Mucosa of rectum (tissue), 2 donors: ENCODE results near the gene TRNAU1AP.
"Not testable (repeated sequence)": the region's sequence is repeated elsewhere in the genome, so short reads cannot be mapped to it uniquely, and the experiment has no call there.

Source experiments
- H3K27ac ChIP-seq, 2 donors: one replicate each; pipeline ENCODE4 v1.7.0; 2013; ENCODE audit warnings: inconsistent platforms in 2 of 2, low read depth in 2 of 2, low read length in 2 of 2
- H3K27me3 ChIP-seq, 2 donors: one replicate each; pipeline ENCODE4 v1.7.0; 2013; ENCODE audit warnings: low read length in 2 of 2; ENCODE audit not compliant: control insufficient read depth in 2 of 2, insufficient read depth in 2 of 2
- H3K36me3 ChIP-seq, 2 donors: one replicate each; pipeline ENCODE4 v1.7.0; 2013; ENCODE audit warnings: low read length in 2 of 2; ENCODE audit not compliant: control insufficient read depth in 2 of 2, insufficient read depth in 2 of 2
- H3K4me1 ChIP-seq, 2 donors: one replicate each; pipeline ENCODE4 v1.7.0; 2013; ENCODE audit warnings: low read length in 2 of 2, mild to moderate bottlenecking in 1 of 2; ENCODE audit not compliant: control insufficient read depth in 2 of 2, insufficient read depth in 2 of 2
- H3K4me3 ChIP-seq, 2 donors: one replicate each; pipeline ENCODE4 v1.7.0; 2013; ENCODE audit warnings: low read length in 2 of 2
- H3K9ac ChIP-seq, 2 donors: one replicate each; pipeline ENCODE4 v1.7.0; 2013; ENCODE audit warnings: low read length in 2 of 2, low read depth in 1 of 2, mild to moderate bottlenecking in 1 of 2
- H3K9me3 ChIP-seq, 2 donors: one replicate each; pipeline ENCODE4 v1.7.0; 2013; ENCODE audit warnings: low read length in 2 of 2; ENCODE audit not compliant: control insufficient read depth in 2 of 2
- donor health status: healthy.
- donor health status: Normal muscosa, but diverticular disease.

The TRNAU1AP gene

GRCh38 chr1:28541414-28542015 lies 11.4 kb upstream of the TRNAU1AP start:
- H3K4me1 ChIP-seq, H3K27ac ChIP-seq, H3K9me3 ChIP-seq, H3K27me3 ChIP-seq, H3K4me3 ChIP-seq, H3K9ac ChIP-seq, H3K36me3 ChIP-seq: not testable (repeated sequence)

GRCh38 chr1:28545246-28545628 lies 7.6 kb upstream of the TRNAU1AP start:
- H3K36me3 ChIP-seq: no peaks in the 10 kb centered on the region
- no peak overlapping the region for H3K9ac ChIP-seq
- no peak overlapping the region for H3K4me3 ChIP-seq
- no peaks in the 10 kb centered on the region for H3K4me1 ChIP-seq
- no peaks in the 10 kb centered on the region for H3K27me3 ChIP-seq
- no peak overlapping the region for H3K27ac ChIP-seq
- no peaks in the 10 kb centered on the region for H3K9me3 ChIP-seq

- H3K36me3 ChIP-seq: no peaks in the 10 kb centered on the region
- no peak overlapping the region for H3K4me3 ChIP-seq
- no peak overlapping the region for H3K9ac ChIP-seq
- H3K27ac ChIP-seq: no peak overlapping the region
- H3K9me3 ChIP-seq: no peaks in the 10 kb centered on the region
- peaks cover 2% of the 10 kb centered on the region in 2 donors for H3K4me1 ChIP-seq
- no peaks in the 10 kb centered on the region for H3K27me3 ChIP-seq
Observed at GRCh38 chr1:28548318-28548717, 4.6 kb upstream of the TRNAU1AP start.

GRCh38 chr1:28551381-28551780 lies 1.5 kb upstream of the TRNAU1AP start:
- peak overlapping the region in 1 of 2 donors; percentile 16 for H3K4me3 ChIP-seq
- H3K4me1 ChIP-seq: peaks cover 2 to 6% of the 10 kb centered on the region in 2 donors
- peak overlapping the region; percentile 7 to 48 for H3K27ac ChIP-seq
- H3K27me3 ChIP-seq: no peaks in the 10 kb centered on the region
- H3K36me3 ChIP-seq: peaks cover 0 to 7% of the 10 kb centered on the region in 2 donors
- no peaks in the 10 kb centered on the region for H3K9me3 ChIP-seq
- peak overlapping the region in 1 of 2 donors; percentile 42 for H3K9ac ChIP-seq

- H3K9ac ChIP-seq: no peak overlapping the region
- H3K27ac ChIP-seq: no peak overlapping the region
- no peak overlapping the region for H3K4me3 ChIP-seq
- H3K36me3 ChIP-seq: peaks cover 27 to 45% of the 10 kb centered on the region in 2 donors
- H3K27me3 ChIP-seq: no peaks in the 10 kb centered on the region
- H3K4me1 ChIP-seq: no peaks in the 10 kb centered on the region
- no peaks in the 10 kb centered on the region for H3K9me3 ChIP-seq
Observed at GRCh38 chr1:28560886-28561285, 8.0 kb downstream of the TRNAU1AP start.

- H3K27me3 ChIP-seq: no peaks in the 10 kb centered on the region
- no peaks in the 10 kb centered on the region for H3K9me3 ChIP-seq
- H3K4me3 ChIP-seq: no peak overlapping the region
- peaks cover 42 to 65% of the 10 kb centered on the region in 2 donors for H3K36me3 ChIP-seq
- no peaks in the 10 kb centered on the region for H3K4me1 ChIP-seq
- no peak overlapping the region for H3K9ac ChIP-seq
- no peak overlapping the region for H3K27ac ChIP-seq
Observed at GRCh38 chr1:28564310-28564709, 11.4 kb downstream of the TRNAU1AP start.

GRCh38 chr1:28565040-28565439 lies 12.2 kb downstream of the TRNAU1AP start:
- Histone ChIP-seq H3K9ac (no peak overlapping the region), H3K36me3 (peaks cover 42 to 60% of the 10 kb centered on the region in 2 donors), H3K4me1 (no peaks in the 10 kb centered on the region), H3K27ac (no peak overlapping the region), H3K27me3 (no peaks in the 10 kb centered on the region), H3K9me3 (no peaks in the 10 kb centered on the region), H3K4me3 (no peak overlapping the region)

GRCh38 chr1:28565726-28566125 lies 12.8 kb downstream of the TRNAU1AP start:
- Histone ChIP-seq H3K36me3 (peaks cover 38 to 57% of the 10 kb centered on the region in 2 donors), H3K27me3 (no peaks in the 10 kb centered on the region), H3K4me3 (no peak overlapping the region), H3K9me3 (no peaks in the 10 kb centered on the region), H3K4me1 (no peaks in the 10 kb centered on the region), H3K27ac (no peak overlapping the region), H3K9ac (no peak overlapping the region)

- no peaks in the 10 kb centered on the region for H3K27me3 ChIP-seq
- no peak overlapping the region for H3K27ac ChIP-seq
- no peak overlapping the region for H3K4me3 ChIP-seq
- no peaks in the 10 kb centered on the region for H3K9me3 ChIP-seq
- peaks cover 38 to 55% of the 10 kb centered on the region in 2 donors for H3K36me3 ChIP-seq
- no peaks in the 10 kb centered on the region for H3K4me1 ChIP-seq
- H3K9ac ChIP-seq: no peak overlapping the region
Observed at GRCh38 chr1:28566931-28567330, 14.0 kb downstream of the TRNAU1AP start.

- Histone ChIP-seq H3K4me3 (no peak overlapping the region), H3K27me3 (no peaks in the 10 kb centered on the region), H3K9me3 (no peaks in the 10 kb centered on the region), H3K27ac (no peak overlapping the region), H3K4me1 (no peaks in the 10 kb centered on the region), H3K36me3 (peaks cover 22 to 45% of the 10 kb centered on the region in 2 donors), H3K9ac (no peak overlapping the region)
Observed at GRCh38 chr1:28571911-28572310, 19.0 kb downstream of the TRNAU1AP start.

- not testable (repeated sequence) for H3K4me1 ChIP-seq, H3K27me3 ChIP-seq, H3K27ac ChIP-seq, H3K4me3 ChIP-seq, H3K9me3 ChIP-seq, H3K9ac ChIP-seq
- H3K36me3 ChIP-seq: peaks cover 26 to 46% of the 10 kb centered on the region in 2 donors
Observed at GRCh38 chr1:28572891-28573290, 20.0 kb downstream of the TRNAU1AP start.
